ENCODE measurements around the gene FBXL7.
A peak's percentile ranks its signal among the peaks of the same experiment; 100 is the strongest.

The FBXL7 gene

GRCh38 chr5:15787681-15788080, 287.7 kb downstream of the FBXL7 start:
- DNase-seq: no peak

DNA sequence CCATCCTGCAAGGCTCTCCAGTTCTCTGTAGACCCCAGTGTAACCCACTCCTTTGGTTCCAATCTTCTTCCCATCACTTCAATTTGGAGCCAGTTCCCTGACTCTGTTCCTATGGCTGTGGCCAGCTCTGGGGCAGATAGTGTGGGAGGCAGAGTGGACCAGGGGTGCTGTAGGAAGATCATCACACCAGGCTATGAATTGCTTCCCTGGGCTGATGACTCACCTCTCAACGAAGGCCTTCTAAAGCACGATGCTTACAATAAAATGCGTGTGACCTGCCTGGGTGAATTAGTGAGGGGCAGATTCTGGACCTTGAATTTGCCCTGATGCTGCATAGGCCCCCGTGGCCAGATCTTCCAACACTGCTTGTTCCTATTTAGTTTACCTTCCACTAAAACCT, 289.7 kb downstream of the FBXL7 start:
- no peak for DNase-seq

GRCh38 chr5:15790446-15791018, 290.6 kb downstream of the FBXL7 start:
- DNase-seq: no peak

GRCh38 chr5:15791274-15791673, 291.3 kb downstream of the FBXL7 start:
- DNase-seq: peak; percentile 5

- DNase-seq: no peak
Measured at GRCh38 chr5:15791859-15792258, 291.9 kb downstream of the FBXL7 start.

- no peak for DNase-seq
Measured at GRCh38 chr5:15794052-15794985, 294.3 kb downstream of the FBXL7 start.

DNA sequence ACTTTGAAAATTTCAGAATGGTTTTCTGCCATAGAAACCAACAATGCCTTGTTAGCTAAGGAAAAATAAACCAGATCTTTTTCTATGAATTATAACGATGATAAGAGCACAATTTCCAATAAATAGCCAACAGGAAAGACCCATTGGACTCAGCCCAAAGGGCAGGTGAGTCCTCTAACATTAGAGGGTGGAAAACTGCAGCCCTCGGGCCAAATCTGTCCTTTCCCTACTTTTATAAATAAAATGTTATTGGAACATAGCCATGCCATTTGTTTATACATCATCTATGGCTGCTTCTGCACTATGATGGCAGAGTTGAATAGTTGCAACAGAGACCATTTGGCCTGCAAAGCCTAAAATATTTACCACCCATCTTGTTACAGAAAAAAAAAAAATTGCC, 296.1 kb downstream of the FBXL7 start:
- DNase-seq: no peak

DNA sequence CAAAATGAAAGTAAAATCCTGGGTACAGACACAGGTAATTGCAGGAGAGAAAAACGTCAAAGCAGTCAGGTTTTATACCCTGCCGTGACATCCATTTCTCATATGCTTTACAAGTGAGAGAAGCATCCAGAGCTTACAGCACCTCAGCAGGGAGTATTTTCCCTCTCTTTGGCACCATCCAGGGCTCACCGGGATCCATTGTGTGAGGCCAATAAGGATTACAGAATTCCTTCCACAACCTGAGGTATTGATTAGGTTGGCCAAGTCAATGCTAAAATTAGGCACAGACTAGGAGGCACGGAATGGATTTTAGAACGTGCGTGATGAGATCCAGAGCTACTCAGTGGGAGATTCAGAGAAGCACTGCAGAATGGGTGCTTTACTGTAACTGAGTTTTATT, 296.6 kb downstream of the FBXL7 start:
- DNase-seq: no peak

GRCh38 chr5:15797116-15797515, 297.1 kb downstream of the FBXL7 start:
- no peak for DNase-seq

DNA sequence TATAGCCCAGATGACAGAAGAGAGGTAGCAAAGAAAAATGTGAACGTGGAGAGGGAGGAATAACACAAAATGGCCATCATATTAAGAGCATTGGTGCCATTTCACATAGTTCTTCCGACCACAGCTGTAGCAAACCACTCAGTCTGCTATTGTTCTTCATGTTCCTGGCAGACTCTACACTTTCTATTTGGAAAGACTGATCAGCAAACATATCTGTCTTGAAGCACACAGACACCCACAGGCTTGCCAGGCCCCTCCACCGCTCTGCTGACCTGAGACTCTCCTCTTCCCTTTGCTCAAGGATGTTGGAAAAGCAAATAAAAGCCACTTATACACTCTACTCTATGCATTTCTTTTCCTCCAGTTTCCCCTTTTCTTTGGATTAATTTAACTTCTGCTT, 298.0 kb downstream of the FBXL7 start:
- DNase-seq: no peak

GRCh38 chr5:15799014-15799413, 299.0 kb downstream of the FBXL7 start:
- no peak for DNase-seq

GRCh38 chr5:15799612-15800011, 299.6 kb downstream of the FBXL7 start:
- no peak for DNase-seq

GRCh38 chr5:15803280-15803679, 303.3 kb downstream of the FBXL7 start:
- DNase-seq: no peak

DNA sequence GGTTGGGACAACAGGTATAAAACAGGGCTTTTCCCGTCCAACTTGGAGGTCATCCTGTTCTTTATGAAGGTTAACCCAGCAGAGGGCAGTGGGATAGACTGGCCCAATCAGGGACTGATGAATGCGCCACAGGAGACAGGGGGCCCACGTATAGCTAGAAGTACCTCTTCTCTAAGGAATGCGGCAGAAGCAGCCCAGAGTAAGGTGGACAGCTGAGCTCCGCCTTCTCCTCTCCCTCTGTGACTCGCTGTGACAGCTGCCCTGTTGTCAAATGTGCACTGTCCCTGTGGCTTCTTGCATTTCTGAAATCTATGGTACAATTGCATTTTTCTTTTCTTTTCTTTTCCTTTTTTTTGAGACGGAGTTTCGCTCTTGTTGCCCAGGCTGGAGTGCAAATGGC, 306.6 kb downstream of the FBXL7 start:
- DNase-seq: no peak

GRCh38 chr5:15807248-15807647, 307.3 kb downstream of the FBXL7 start:
- DNase-seq: no peak

DNA sequence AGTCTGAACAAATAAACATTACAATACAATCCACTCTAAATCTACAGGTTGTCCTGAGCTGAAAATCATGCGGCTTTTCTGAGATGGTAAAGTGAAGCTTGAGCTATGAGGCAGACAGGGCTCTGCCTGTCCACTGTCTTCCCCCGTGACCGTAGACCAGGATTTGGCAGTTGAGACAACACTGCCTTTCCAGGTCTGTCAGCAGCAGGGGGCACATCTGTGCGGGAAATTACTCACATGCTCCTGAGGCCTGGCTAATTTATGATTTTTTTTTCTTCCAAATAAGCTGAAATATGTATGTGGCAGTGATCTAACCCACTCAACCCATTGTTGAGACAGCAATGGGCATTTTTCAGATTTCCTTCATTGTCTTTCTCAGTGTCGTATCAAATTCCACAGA, 307.9 kb downstream of the FBXL7 start:
- DNase-seq: peak; percentile 74

DNA sequence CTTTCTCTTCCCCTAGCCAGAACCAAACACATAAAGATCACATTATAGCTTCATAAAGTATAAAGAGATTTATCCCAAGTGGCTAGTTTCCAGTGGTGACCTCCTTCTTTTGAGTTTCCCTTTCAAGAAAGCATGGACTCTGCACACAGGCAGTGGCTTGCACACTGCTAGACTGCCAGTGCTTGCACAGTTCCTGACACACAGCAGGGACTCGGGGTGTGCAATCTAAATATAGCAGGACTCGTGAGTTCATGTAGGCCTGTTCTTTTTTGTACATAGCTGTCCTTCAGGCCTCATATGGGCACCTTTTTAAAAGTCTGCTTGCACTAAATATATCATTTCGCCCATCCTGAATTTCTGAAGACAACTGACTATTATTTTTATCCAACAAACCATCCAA, 308.6 kb downstream of the FBXL7 start:
- DNase-seq: no peak

- no peak for DNase-seq
Measured at GRCh38 chr5:15819617-15820016, 319.6 kb downstream of the FBXL7 start.

GRCh38 chr5:15821506-15821905, 321.5 kb downstream of the FBXL7 start:
- DNase-seq: no peak

- no peak for DNase-seq
Measured at GRCh38 chr5:15823398-15823797, 323.4 kb downstream of the FBXL7 start.

DNA sequence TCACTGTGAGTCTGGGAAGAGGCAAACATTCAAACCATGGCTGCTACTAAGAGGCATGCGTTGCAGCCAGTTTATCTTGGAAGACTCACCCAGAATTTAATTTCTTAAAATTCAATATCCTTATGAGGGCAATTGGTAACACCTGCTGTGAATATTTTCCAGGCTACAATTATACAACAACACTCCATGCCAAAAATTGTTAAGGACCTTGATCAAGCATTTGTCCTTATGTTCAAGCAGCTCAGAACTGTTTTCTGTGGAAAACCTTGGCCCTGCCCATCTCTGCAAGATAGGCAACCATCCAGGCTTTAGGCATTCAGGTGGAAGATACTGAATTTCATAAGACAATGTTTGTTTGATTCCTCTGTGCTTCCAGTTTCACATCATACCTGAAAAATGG, 327.8 kb downstream of the FBXL7 start:
- no peak for DNase-seq

DNA sequence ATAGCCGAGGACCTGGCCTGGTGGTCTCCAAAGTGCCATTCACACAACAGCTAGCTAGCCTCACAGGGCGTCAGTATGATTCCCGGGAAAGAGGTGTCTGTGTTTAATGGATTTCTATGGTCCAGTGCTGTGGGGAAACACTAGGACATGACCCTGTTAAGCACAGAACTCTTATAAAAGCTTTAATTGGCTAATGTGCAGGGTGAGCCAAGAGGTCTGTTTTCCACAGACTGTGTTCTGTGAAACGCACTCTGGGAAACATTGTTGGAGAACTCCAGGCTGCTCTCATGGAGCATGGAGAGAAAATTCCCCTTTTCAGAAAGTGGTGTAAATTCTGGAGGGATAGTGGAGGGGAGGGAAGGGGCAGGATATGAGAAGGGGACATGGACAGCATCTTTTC, 331.4 kb downstream of the FBXL7 start:
- DNase-seq: no peak

- no peak for DNase-seq
Measured at GRCh38 chr5:15833365-15833764, 333.4 kb downstream of the FBXL7 start.

DNA sequence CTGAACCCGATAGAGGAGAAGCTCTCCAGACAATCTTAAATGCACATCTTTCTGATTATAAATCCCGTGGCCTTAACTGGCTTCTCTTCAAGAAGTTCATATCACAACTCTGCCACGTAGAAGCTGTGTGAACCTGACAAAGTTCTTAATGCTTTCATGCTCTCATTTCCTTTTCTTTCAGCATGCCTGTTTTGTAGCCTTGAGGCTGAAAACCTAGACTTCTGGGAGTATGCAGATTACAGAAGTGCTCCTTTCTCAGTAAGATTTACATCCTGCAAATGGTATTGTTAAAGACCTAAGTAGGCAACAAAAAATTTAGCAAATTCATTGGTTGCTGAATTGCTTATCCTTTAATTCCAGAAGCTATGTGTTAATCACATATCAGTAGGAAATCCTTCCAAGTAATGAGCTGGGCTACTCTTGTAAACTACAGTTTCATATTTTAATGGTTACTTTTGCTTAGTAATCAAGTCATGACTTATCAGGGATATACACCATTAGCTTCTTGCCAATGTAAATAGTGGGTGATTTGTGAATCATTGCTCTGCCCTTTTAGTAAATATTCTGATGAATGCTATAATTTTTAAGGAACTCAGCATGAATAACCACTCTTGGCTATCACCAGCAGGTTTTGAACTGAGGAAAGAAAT, 334.7 kb downstream of the FBXL7 start:
- no peak for DNase-seq
